Keratinocyte (primary cell): Measurements from ENCODE around the gene ADI1.

Experiments
- EZH2 ChIP-seq: IDR thresholded peaks from one replicate; pipeline ENCODE4 v1.6.1; 2012; ENCODE audit warnings: inconsistent platforms, mild to moderate bottlenecking, low read length, moderate library complexity
- TF ChIP-seq, protein P1 (sequence below), 3 experiments: IDR thresholded peaks in 1 of 3; conservative IDR thresholded peaks in 1 of 3; optimal IDR thresholded peaks in 1 of 3; 2 replicates in 2 of 3; 3 replicates in 1 of 3; pipeline versions ENCODE3 to v1.5.1; 2011; ENCODE audit warnings: low read length in 3 of 3, mild to moderate bottlenecking in 3 of 3, moderate library complexity in 2 of 3, control low read depth in 1 of 3, inconsistent platforms in 1 of 3; ENCODE audit not compliant: insufficient read depth in 2 of 3; ENCODE audit errors: extremely low read depth in 1 of 3

- TF ChIP-seq, protein P1, sequence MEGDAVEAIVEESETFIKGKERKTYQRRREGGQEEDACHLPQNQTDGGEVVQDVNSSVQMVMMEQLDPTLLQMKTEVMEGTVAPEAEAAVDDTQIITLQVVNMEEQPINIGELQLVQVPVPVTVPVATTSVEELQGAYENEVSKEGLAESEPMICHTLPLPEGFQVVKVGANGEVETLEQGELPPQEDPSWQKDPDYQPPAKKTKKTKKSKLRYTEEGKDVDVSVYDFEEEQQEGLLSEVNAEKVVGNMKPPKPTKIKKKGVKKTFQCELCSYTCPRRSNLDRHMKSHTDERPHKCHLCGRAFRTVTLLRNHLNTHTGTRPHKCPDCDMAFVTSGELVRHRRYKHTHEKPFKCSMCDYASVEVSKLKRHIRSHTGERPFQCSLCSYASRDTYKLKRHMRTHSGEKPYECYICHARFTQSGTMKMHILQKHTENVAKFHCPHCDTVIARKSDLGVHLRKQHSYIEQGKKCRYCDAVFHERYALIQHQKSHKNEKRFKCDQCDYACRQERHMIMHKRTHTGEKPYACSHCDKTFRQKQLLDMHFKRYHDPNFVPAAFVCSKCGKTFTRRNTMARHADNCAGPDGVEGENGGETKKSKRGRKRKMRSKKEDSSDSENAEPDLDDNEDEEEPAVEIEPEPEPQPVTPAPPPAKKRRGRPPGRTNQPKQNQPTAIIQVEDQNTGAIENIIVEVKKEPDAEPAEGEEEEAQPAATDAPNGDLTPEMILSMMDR (optimal IDR thresholded peaks at IDR 0.05 in 1 of 3, IDR thresholded peaks at IDR 0.05 in 1 of 3, conservative IDR thresholded peaks at IDR 0.05 in 1 of 3; ENCODE audit: extremely low read depth in 1 of 3, insufficient read depth in 2 of 3, low read length in 3 of 3), result no peak
- no peak for TF ChIP-seq EZH2
Observed at GRCh38 chr2:3487028-3487425, 32.3 kb downstream of the ADI1 start.
